Choroid plexus epithelial cell (primary cell): ENCODE results near the gene CDH13.
A peak's percentile ranks its signal among the peaks of the same experiment; 100 is the strongest.

ENCODE experiments used
- DNase-seq: peaks from one replicate; pipeline ENCODE4 v3.0.0-alpha.2; 2010; ENCODE audit warnings: low read depth
- H3K4me3 ChIP-seq: 2 replicates; pipeline ENCODE4 v1.5.1; 2011; ENCODE audit warnings: low read depth, mild to moderate bottlenecking, control low read depth, low read length, moderate library complexity
- CTCF ChIP-seq: conservative IDR thresholded peaks from 2 replicates; pipeline ENCODE4 v1.5.1; 2011; ENCODE audit warnings: low read depth, mild to moderate bottlenecking, control low read depth, inconsistent platforms, low read length, moderate library complexity

The CDH13 gene

DNA sequence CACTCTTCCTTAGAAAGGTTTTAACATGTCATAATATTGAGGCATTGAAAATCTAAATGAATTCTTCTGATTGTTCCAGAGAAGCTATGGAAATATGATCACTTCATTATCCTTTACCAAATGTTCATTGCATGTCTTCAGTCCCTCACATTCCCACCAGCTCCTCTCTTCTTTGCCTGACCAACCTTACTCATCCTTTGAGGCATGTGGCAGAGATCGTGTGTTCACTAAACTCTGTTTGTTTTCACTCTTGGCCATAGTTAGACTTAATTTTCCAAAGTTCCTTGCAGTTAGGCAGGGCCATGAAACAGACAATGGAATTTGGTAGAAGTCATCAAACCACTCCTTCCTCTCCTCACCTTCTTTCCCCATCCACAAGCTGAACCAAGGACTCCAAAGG lies 914.5 kb downstream of the CDH13 start:
- H3K4me3 ChIP-seq, result no peak overlapping the region
- no peak for DNase-seq
- no peak for TF ChIP-seq CTCF

DNA sequence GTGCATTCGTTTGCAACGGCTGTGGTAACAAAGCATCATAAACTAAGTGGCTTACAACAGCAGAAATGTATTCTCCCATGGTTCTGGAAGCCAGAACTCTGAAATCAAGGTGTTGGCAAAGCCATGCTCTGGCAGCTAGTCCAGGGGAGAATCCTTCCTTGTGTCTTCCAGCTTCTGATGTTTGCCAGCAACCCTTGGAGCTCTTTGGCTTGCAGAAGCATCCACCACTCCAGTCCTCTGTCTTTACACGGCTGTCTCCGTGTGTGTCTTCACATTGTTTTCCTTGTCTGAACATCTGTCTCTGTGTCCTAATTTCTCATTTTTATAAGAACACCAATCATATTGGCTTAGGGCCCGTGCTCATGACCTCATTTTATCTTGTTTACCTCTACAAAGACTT lies 915.7 kb downstream of the CDH13 start:
- TF ChIP-seq CTCF, result no peak
- no peak for DNase-seq

DNA sequence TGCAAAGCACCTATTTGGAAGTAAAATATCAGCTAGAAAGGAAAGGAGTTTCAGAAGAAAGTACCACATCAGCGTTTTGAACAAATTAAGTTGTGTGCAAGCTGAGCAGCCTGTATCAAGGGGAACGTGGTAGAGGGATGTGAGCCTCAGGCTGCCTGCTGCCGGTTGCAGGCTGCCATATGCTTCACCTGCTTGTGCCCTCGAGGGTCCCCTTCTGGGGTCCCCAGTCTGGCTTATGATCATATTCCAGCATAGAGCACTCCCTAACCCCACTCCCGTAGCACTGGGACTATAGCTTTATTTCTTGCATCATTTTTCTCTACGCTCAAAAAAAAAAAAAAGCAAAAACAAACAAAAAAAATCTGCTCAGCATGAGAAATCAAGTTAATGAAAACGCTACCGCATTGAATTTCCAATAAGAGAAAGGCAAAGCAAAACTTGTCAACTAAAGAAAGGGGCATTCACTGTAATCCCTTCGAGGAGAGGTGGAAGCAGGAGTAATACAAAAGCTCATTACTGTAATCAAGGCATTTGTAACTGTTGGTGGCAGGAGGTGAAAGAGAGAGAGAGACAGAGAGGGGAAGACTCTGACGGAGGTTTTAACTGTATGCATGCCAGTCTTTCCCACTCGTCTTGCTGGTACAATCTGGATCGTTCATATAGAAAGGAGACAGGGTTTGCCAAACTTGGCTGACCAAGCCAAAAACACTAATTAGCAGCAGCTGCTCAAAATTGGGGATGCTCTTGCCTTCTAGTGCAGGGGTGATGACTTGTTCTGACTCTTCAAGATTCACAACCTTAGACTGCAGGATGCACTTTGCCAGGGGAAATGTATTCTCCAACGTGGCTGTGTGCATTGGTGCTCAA lies 922.8 kb downstream of the CDH13 start:
- TF ChIP-seq CTCF, result no peak
- DNase-seq, result no peak
- H3K4me3 ChIP-seq, result no peak overlapping the region

More for the DNA sequence above, 915.7 kb downstream of the CDH13 start:
- H3K4me3 ChIP-seq, result no peak overlapping the region

- no peak for TF ChIP-seq CTCF
- no peak overlapping the region for H3K4me3 ChIP-seq
- no peak for DNase-seq
These were observed 923.4 kb downstream of the CDH13 start for GRCh38 chr16:83550183-83550569.

DNA sequence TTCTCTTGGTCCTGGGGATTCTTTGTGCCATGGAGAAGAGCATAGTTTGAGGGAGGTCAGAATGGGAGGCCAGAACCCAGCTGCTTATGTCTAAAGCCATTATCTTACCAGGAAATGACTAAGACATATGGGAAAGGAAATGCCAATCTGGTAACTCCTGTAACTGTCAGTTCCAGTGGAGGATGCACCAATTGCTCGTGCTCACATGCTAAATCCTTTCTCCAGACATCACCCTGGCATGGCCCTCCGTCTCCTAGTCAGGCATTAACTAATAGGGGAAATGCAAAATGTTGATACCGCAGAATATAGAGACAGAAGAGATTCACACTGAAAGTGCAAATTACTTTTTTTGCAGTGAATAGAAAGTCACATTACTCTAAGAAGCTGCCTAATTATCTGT lies 925.5 kb downstream of the CDH13 start:
- no peak for TF ChIP-seq CTCF
- DNase-seq, result peak; percentile 62
- no peak overlapping the region for H3K4me3 ChIP-seq

DNA sequence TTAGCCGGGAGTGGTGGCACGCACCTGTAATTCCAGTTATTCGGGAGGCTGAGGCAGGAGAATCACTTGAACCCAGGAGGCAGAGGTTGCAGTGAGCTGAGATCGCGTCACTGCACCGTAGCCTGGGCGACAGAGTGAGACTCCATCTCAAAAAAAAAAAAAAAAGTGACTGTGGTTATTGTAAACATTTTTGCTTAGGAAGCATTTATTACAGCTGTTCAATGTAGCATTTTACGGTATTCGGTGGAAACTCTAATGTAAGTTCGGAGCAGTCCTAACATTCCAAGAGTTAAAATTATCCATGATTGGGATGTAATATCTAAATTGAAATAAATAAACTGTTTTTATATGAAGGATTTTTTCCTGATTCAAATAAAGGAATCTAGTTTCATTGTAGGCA lies 926.2 kb downstream of the CDH13 start:
- H3K4me3 ChIP-seq, result no peak overlapping the region
- no peak for TF ChIP-seq CTCF
- DNase-seq, result no peak

- no peak overlapping the region for H3K4me3 ChIP-seq
- no peak for TF ChIP-seq CTCF
- no peak for DNase-seq
These were observed 927.3 kb downstream of the CDH13 start for GRCh38 chr16:83554096-83554495.
